Breast epithelium (tissue), 3 donors: ENCODE results near the gene PLEKHA6.

Experiments
- POLR2A ChIP-seq: fragments of 450-650 bp; IDR thresholded peaks from one replicate; pipeline ENCODE4 v1.6.1; 2016; ENCODE audit warnings: antibody characterized with exemption, mild to moderate bottlenecking, moderate library complexity
- TF ChIP-seq, protein P1 (sequence below), 3 donors: fragments of 450-650 bp; IDR thresholded peaks; one replicate each; pipeline ENCODE4 v1.5.1; 2016 to 2017; ENCODE audit warnings: antibody characterized with exemption in 3 of 3, mild to moderate bottlenecking in 3 of 3, moderate library complexity in 3 of 3

DNA sequence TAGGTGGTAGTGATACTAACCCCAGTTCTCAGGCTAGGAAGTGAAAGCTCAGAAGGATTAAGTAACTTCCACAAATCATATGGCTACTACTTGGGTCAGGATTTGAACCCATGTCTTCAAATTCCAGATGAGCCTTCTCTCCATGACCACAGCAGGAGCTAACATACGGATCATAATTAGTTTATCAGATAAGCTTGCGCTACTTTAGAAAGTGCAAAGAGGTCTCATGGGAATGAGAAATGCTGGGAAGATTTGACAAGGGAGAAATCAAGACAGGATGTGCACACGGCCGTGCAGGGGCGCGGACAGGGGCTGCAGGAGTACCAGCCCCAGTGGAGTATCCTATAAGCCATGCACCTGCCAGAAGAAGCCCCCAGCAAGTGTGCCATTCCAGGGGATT is 5.2 kb downstream of the PLEKHA6 start:
- TF ChIP-seq, protein P1, sequence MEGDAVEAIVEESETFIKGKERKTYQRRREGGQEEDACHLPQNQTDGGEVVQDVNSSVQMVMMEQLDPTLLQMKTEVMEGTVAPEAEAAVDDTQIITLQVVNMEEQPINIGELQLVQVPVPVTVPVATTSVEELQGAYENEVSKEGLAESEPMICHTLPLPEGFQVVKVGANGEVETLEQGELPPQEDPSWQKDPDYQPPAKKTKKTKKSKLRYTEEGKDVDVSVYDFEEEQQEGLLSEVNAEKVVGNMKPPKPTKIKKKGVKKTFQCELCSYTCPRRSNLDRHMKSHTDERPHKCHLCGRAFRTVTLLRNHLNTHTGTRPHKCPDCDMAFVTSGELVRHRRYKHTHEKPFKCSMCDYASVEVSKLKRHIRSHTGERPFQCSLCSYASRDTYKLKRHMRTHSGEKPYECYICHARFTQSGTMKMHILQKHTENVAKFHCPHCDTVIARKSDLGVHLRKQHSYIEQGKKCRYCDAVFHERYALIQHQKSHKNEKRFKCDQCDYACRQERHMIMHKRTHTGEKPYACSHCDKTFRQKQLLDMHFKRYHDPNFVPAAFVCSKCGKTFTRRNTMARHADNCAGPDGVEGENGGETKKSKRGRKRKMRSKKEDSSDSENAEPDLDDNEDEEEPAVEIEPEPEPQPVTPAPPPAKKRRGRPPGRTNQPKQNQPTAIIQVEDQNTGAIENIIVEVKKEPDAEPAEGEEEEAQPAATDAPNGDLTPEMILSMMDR (IDR thresholded peaks at IDR 0.05), result no peak
- no peak for TF ChIP-seq POLR2A
